H1 (cell line): ENCODE measurements around the gene MMADHC. TPM values are rescaled to one million over a fixed set of nuclear protein-coding genes. Genes with fewer than 3 reads are reported as not detected.

Experiments
- CTCF ChIA-PET: fragments of 300-600 bp; sonication (Branson Sonifier 250); formaldehyde crosslinking; loops from one replicate; lab custom pipeline; 2021; ENCODE audit not compliant: partially characterized antibody; lab: Charles Lee
- POLR2A ChIA-PET: fragments of 300-600 bp; sonication (Branson Sonifier 250); formaldehyde crosslinking; loops from one replicate; lab custom pipeline; 2021; ENCODE audit warnings: inconsistent platforms; ENCODE audit not compliant: partially characterized antibody; lab: Charles Lee
- DNase-seq, 2 experiments: peaks; one replicate each; pipeline versions ENCODE4 v3.0.0 to v3.0.0-alpha.2; 2010 to 2022; ENCODE audit warnings: low spot score in 2 of 2, low read depth in 1 of 2, mixed read lengths in 1 of 2
- FAIRE-seq: peaks from 2 replicates; lab custom pipeline; 2011; peaks lifted over from hg19 to GRCh38; lab: Jason Lieb, UNC
- H2AFZ ChIP-seq: 2 replicates; pipeline ENCODE4 v1.8.1; 2012; ENCODE audit warnings: low read length, inconsistent platforms
- H2AK5ac ChIP-seq: 2 replicates; pipeline ENCODE4 v1.6.1; 2013; ENCODE audit warnings: low read depth, low read length
- H2BK120ac ChIP-seq: replicated peaks from 2 replicates; pipeline ENCODE3; 2013; ENCODE audit warnings: low read depth, low read length, inconsistent platforms
- H2BK12ac ChIP-seq: 2 replicates; pipeline ENCODE4 v1.6.1; 2013; ENCODE audit warnings: low read depth, low read length
- H2BK15ac ChIP-seq: 2 replicates; pipeline ENCODE4 v1.6.1; 2013; ENCODE audit warnings: low read length
- H2BK20ac ChIP-seq: 2 replicates; pipeline ENCODE4 v1.6.1; 2013; ENCODE audit warnings: low read length
- H2BK5ac ChIP-seq: 2 replicates; pipeline ENCODE4 v1.6.1; 2013; ENCODE audit warnings: low read depth, low read length
- H3K14ac ChIP-seq: 2 replicates; pipeline ENCODE4 v1.6.1; 2013; ENCODE audit warnings: inconsistent platforms; ENCODE audit not compliant: insufficient read length
- H3K18ac ChIP-seq: 2 replicates; pipeline ENCODE4 v1.6.1; 2013; ENCODE audit warnings: low read length; ENCODE audit errors: extremely low read depth
- H3K23ac ChIP-seq: 2 replicates; pipeline ENCODE4 v1.6.1; 2013; ENCODE audit warnings: inconsistent platforms; ENCODE audit not compliant: insufficient read length
- H3K23me2 ChIP-seq: 2 replicates; pipeline ENCODE4 v1.6.1; 2013; ENCODE audit warnings: low read depth, low read length
- H3K27ac ChIP-seq: 2 replicates; pipeline ENCODE4 v1.6.1; 2011; ENCODE audit warnings: low read depth, low read length, inconsistent platforms
- H3K27me3 ChIP-seq, 4 experiments: replicated peaks in 1 of 4; 1 replicate in 1 of 4; 2 replicates in 3 of 4; pipeline versions ENCODE4 v1.6.1 to v1.8.1; 2011 to 2013; ENCODE audit warnings: low read length in 3 of 4, mild to moderate bottlenecking in 3 of 4, inconsistent platforms in 2 of 4, mixed read lengths in 2 of 4, moderate library complexity in 1 of 4; ENCODE audit not compliant: control insufficient read depth in 3 of 4, insufficient read depth in 3 of 4; ENCODE audit errors: extremely low read depth in 1 of 4
- H3K36me3 ChIP-seq, 4 experiments: 2 replicates each; pipeline versions ENCODE4 v1.6.1 to v1.8.1; 2011 to 2013; ENCODE audit warnings: mild to moderate bottlenecking in 4 of 4, low read length in 3 of 4, moderate library complexity in 2 of 4, control low read depth in 1 of 4, inconsistent platforms in 1 of 4; ENCODE audit not compliant: insufficient read depth in 4 of 4, control insufficient read depth in 2 of 4
- H3K4ac ChIP-seq: replicated peaks from 2 replicates; pipeline ENCODE3; 2013; ENCODE audit warnings: low read length, low read depth, mixed read lengths, inconsistent platforms; ENCODE audit not compliant: insufficient read length
- H3K4me1 ChIP-seq, 4 experiments: replicated peaks in 1 of 4; 1 replicate in 1 of 4; 2 replicates in 3 of 4; pipeline versions ENCODE4 v1.6.1 to v1.8.1; 2011 to 2013; ENCODE audit warnings: low read length in 3 of 4, inconsistent platforms in 2 of 4, mixed read lengths in 1 of 4; ENCODE audit not compliant: insufficient read depth in 4 of 4, control insufficient read depth in 3 of 4
- H3K4me2 ChIP-seq, 2 experiments: 2 replicates each; pipeline versions ENCODE4 v1.6.1 to v1.8.1; 2011 to 2013; ENCODE audit warnings: low read depth in 2 of 2, low read length in 2 of 2, control low read depth in 1 of 2, inconsistent platforms in 1 of 2, mild to moderate bottlenecking in 1 of 2; ENCODE audit not compliant: insufficient read depth in 1 of 2
- H3K4me3 ChIP-seq, 4 experiments: fragments of 200-600, 300-600 bp in 1 of 4; sonication (generic), shearing (Covaris generic), sonication (Bioruptor Twin) in 1 of 4; 2 replicates each; pipeline versions ENCODE4 v1.5.1 to v1.8.1; 2011 to 2016; ENCODE audit warnings: low read length in 4 of 4, low read depth in 3 of 4, control low read depth in 2 of 4, inconsistent platforms in 2 of 4, mild to moderate bottlenecking in 2 of 4, mixed read lengths in 1 of 4, moderate library complexity in 1 of 4; ENCODE audit not compliant: insufficient read depth in 2 of 4; ENCODE audit errors: extremely low read depth in 1 of 4
- H3K56ac ChIP-seq: replicated peaks from 2 replicates; pipeline ENCODE3; 2013; ENCODE audit warnings: low read depth, mild to moderate bottlenecking, mixed read lengths, low read length, inconsistent platforms; ENCODE audit not compliant: insufficient read length
- H3K79me1 ChIP-seq: 2 replicates; pipeline ENCODE4 v1.6.1; 2013; ENCODE audit warnings: low read depth, low read length, control low read depth
- H3K79me2 ChIP-seq, 2 experiments: 2 replicates each; pipeline versions ENCODE4 v1.6.1 to v1.8.1; 2012 to 2013; ENCODE audit warnings: low read length in 2 of 2, mild to moderate bottlenecking in 2 of 2, inconsistent platforms in 1 of 2; ENCODE audit not compliant: insufficient read depth in 2 of 2, control insufficient read depth in 1 of 2
- H3K9ac ChIP-seq, 4 experiments: replicated peaks in 1 of 4; 1 replicate in 1 of 4; 2 replicates in 3 of 4; pipeline versions ENCODE4 v1.6.1 to v1.8.1; 2011 to 2013; ENCODE audit warnings: low read depth in 3 of 4, low read length in 3 of 4, control low read depth in 2 of 4, mild to moderate bottlenecking in 2 of 4, moderate library complexity in 2 of 4, inconsistent platforms in 1 of 4; ENCODE audit errors: extremely low read depth in 1 of 4
- H3K9me3 ChIP-seq, 2 experiments: 2 replicates each; pipeline versions ENCODE4 v1.6.1 to v1.8.1; 2012 to 2013; ENCODE audit warnings: mild to moderate bottlenecking in 2 of 2, moderate library complexity in 2 of 2, control low read depth in 1 of 2, inconsistent platforms in 1 of 2, low read depth in 1 of 2, low read length in 1 of 2, mixed read lengths in 1 of 2; ENCODE audit not compliant: insufficient read depth in 2 of 2
- H4K20me1 ChIP-seq, 2 experiments: replicated peaks in 1 of 2; 2 replicates each; pipeline versions ENCODE3 to v1.8.1; 2011 to 2013; ENCODE audit warnings: inconsistent platforms in 2 of 2, low read length in 2 of 2, mild to moderate bottlenecking in 1 of 2; ENCODE audit not compliant: insufficient read depth in 2 of 2, control insufficient read depth in 1 of 2
- H4K5ac ChIP-seq: 2 replicates; pipeline ENCODE4 v1.6.1; 2013; ENCODE audit warnings: low read length, low read depth, mixed read lengths, inconsistent platforms; ENCODE audit not compliant: insufficient read length
- H4K8ac ChIP-seq: 2 replicates; pipeline ENCODE4 v1.8.0; 2013; ENCODE audit warnings: mild to moderate bottlenecking, moderate library complexity, low read length, inconsistent platforms; ENCODE audit not compliant: insufficient read depth; ENCODE audit errors: extremely low read depth
- H4K91ac ChIP-seq: replicated peaks from 2 replicates; pipeline ENCODE3; 2013; ENCODE audit warnings: low read length, mixed read lengths, inconsistent platforms; ENCODE audit not compliant: insufficient read length
- ATF3 ChIP-seq: IDR thresholded peaks from 2 replicates; pipeline ENCODE4 v1.6.1; 2011; ENCODE audit warnings: low read depth, mild to moderate bottlenecking, low read length; ENCODE audit not compliant: insufficient read depth
- CBX8 ChIP-seq: fragments of 300-800, 300-1000 bp; sonication (generic); IDR thresholded peaks from 2 replicates; pipeline ENCODE4 v1.7.1; 2016; ENCODE audit warnings: low read depth, low read length, borderline replicate concordance
- CTCF ChIP-seq, 3 experiments: IDR thresholded peaks; 1 replicate in 2 of 3; 2 replicates in 1 of 3; pipeline versions ENCODE4 v1.5.1 to v1.6.1; 2011; ENCODE audit warnings: low read length in 3 of 3, mild to moderate bottlenecking in 3 of 3, inconsistent platforms in 2 of 3, low read depth in 1 of 3, moderate library complexity in 1 of 3; ENCODE audit not compliant: insufficient read depth in 1 of 3; ENCODE audit errors: control extremely low read depth in 1 of 3
- EP300 ChIP-seq, 2 experiments: IDR thresholded peaks; 1 replicate in 1 of 2; 2 replicates in 1 of 2; pipeline ENCODE4 v1.6.1; 2011 to 2012; ENCODE audit warnings: low read depth in 2 of 2, low read length in 2 of 2, mild to moderate bottlenecking in 2 of 2, borderline replicate concordance in 1 of 2, inconsistent platforms in 1 of 2, moderate library complexity in 1 of 2
- GTF2F1 ChIP-seq: IDR thresholded peaks from 2 replicates; pipeline ENCODE4 v1.6.1; 2012; ENCODE audit warnings: low read depth, low read length, improper control_type of control experiment, borderline replicate concordance
- KDM4A ChIP-seq: IDR thresholded peaks from one replicate; pipeline ENCODE4 v1.7.1; 2012; ENCODE audit warnings: low read depth, mild to moderate bottlenecking, moderate library complexity, low read length, inconsistent platforms; ENCODE audit not compliant: severe bottlenecking
- SIX5 ChIP-seq: IDR thresholded peaks from 2 replicates; pipeline ENCODE4 v1.6.1; 2011; ENCODE audit warnings: mild to moderate bottlenecking, low read depth, low read length
- SP4 ChIP-seq: IDR thresholded peaks from 2 replicates; pipeline ENCODE4 v1.6.1; 2012; ENCODE audit warnings: low read length, inconsistent platforms
- TEAD4 ChIP-seq: IDR thresholded peaks from 2 replicates; pipeline ENCODE4 v1.6.1; 2012; ENCODE audit warnings: low read depth, low read length, inconsistent platforms, mixed read lengths
- WGBS, 2 experiments: shearing (Covaris generic) in 1 of 2; methylation state at CpG; one replicate each; pipeline versions ENCODE4 v1.1.6 to v1.1.7; 2013 to 2015; ENCODE audit warnings: low lambda C conversion rate in 2 of 2, mixed read lengths in 2 of 2, inconsistent platforms in 1 of 2, low coverage in 1 of 2, missing lambda C conversion rate in 1 of 2; ENCODE audit not compliant: insufficient replicate concordance in 2 of 2, insufficient coverage in 1 of 2, insufficient read length in 1 of 2; ENCODE audit errors: extremely low coverage in 1 of 2, missing lambda C conversion rate in 1 of 2; 5-methylcytosine and 5-hydroxymethylcytosine counted together
- polyA plus RNA-seq, 7 experiments: library from polyadenylated mRNA; depleted of rRNA in 3 of 7; stranded (reverse) in 5 of 7; unstranded in 2 of 7; fragments of >200 nt in 5 of 7; fragments of 200-250 nt in 2 of 7; gene quantifications; 1 replicate in 5 of 7; 2 replicates in 1 of 7; 4 replicates in 1 of 7; pipeline versions ENCODE4 v1.2.1 to v1.2.3, GENCODE V29; 2011 to 2013; ENCODE audit warnings: missing spikeins in 2 of 7, mixed read lengths in 2 of 7
- total RNA-seq: library from RNA; stranded (reverse); fragmentation: NEBNext Ultra II Directional; extraction: Animal tissue kit (Norgen Biotek cat#: 25700); gene quantifications from 2 replicates; pipeline ENCODE4 v1.2.1, GENCODE V29; 2021

MMADHC gene
- total and polyA plus RNA-seq, 2 of the 8 experiments (the other 6 are each of a cell fraction or from before 2014, with no cell fraction given), result 61.1 to 130 TPM

GRCh38 chr2:149559341-149560068 lies 28.1 kb downstream of the MMADHC start:
- Histone ChIP-seq H3K27me3 (no peaks in the 10 kb centered on the region), H2BK15ac (no peak overlapping the region), H3K18ac (no peak overlapping the region), H3K4me1 (no peaks in the 10 kb centered on the region), H3K4me3 (no peak overlapping the region), H3K36me3 (no peaks in the 10 kb centered on the region), H2BK120ac (no peak overlapping the region), H4K5ac (no peak overlapping the region), H2AK5ac (no peak overlapping the region), H3K9ac (no peak overlapping the region), H3K56ac (no peak overlapping the region), H3K14ac (no peak overlapping the region), H3K23ac (no peak overlapping the region), H3K79me1 (no peaks in the 10 kb centered on the region), H3K4me2 (no peak overlapping the region), H2BK5ac (no peak overlapping the region), H2AFZ (no peak overlapping the region), H3K4ac (no peak overlapping the region), H3K9me3 (no peaks in the 10 kb centered on the region), H4K8ac (no peak overlapping the region), H3K27ac (no peak overlapping the region), H4K20me1 (no peaks in the 10 kb centered on the region), H3K23me2 (no peaks in the 10 kb centered on the region), H2BK20ac (no peak overlapping the region), H4K91ac (no peak overlapping the region), H2BK12ac (no peak overlapping the region), H3K79me2 (no peaks in the 10 kb centered on the region)
- FAIRE-seq (no peak), DNase-seq (no peak)
- ChIA-PET CTCF (interaction anchor here (0.7 to 1.5 kb wide), 4 partner anchors 234 to 519 kb away, joined by 3 to 4 read pairs (median 3); no protein-coding TSS in a partner anchor), POLR2A (no interaction called here)
- WGBS, 2 experiments, result 75% methylated on average over 5 of the region's 5 CpGs; no CpG with 5 or more reads in 1 of the 2 experiments
- TF ChIP-seq SIX5, result no peak
- TF ChIP-seq SP4, result no peak
- TF ChIP-seq TEAD4, result no peak
- TF ChIP-seq KDM4A, result no peak
- no peak for TF ChIP-seq CBX8
- no peak for TF ChIP-seq EP300 (IDR thresholded peaks at IDR 0.05; ENCODE audit: borderline replicate concordance in 1 of 2, low read depth in 2 of 2, low read length in 2 of 2)
- peak; percentile 27 to 37 (median 32); a peak in 3 of 4 replicates for TF ChIP-seq CTCF (IDR thresholded peaks at IDR 0.05; ENCODE audit: control extremely low read depth in 1 of 3, insufficient read depth in 1 of 3, low read depth in 1 of 3, low read length in 3 of 3)
- TF ChIP-seq ATF3, result no peak
- no peak for TF ChIP-seq GTF2F1
